GM21367 (cell line): ENCODE data around the gene ABCD1.
"Not testable (repeated sequence)": the region's sequence is repeated elsewhere in the genome, so short reads cannot be mapped to it uniquely, and the experiment has no call there.

Source experiments
- ATAC-seq: cut with Tn5 transposase; IDR thresholded peaks from one replicate; pipeline ENCODE4 v1.9.1; 2021; ENCODE audit not compliant: unreplicated experiment

The ABCD1 gene

DNA sequence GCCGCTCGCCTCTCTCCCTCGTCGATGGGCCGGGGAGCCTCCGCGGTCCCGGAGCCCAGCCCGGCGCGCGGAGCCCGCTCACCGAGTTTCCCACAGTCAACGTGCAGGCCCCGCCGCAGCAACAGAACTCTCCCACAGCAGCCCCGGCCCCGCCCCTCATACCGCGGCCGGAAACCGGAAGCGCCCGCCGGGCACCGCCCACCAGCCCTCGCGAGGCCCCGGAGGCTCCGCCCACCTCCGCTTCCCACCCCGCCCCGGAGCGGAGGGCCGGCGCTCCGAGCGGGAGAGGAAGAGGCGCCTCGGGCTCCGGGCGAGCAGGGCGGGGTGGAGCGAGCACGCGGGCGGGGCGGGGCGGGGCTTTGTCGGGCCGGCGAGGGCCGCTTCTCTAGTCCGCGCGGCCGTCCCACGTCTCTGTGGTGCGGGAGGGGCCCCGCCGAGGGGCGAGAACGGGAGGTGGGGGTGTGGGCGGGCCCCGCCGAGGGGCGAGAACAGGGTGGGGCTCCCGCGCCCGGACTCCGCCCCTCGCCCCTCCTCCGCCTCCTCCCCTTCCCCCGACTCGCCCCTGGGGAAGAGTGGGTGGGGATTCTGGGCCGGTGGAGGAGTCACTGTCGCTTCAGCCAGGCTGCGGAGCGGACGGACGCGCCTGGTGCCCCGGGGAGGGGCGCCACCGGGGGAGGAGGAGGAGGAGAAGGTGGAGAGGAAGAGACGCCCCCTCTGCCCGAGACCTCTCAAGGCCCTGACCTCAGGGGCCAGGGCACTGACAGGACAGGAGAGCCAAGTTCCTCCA, at the start of gene ABCD1, which contains the start of gene BCAP31:
ABCD1 (plus strand) TSS at position 605 of the 787 bp plus-strand sequence. CDS start 411 bp downstream, outside the sequence.
BCAP31 (minus strand) TSS at position 136 of the 787 bp plus-strand sequence. CDS start 1,143 bp downstream, outside the sequence.
- ATAC-seq, result peak; percentile 43

DNA sequence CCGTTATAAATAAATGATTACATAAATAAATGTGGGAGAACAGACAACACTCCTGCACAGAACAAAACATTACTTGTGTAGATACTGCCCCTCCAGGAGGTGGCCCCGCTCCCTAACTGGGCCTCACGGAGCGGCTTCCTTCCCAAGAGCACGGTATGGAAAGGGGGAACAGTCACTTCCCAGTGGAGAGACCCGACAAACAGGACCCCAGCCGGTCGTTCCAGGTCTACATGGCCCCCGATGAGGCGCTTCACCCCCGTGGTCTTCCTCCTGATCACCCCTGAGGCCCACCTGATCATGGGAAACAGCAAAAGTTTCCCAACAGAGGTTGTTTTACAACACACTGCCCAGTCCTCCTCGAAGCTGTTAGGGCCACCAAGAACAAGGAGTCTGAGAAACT, 43.5 kb upstream of the ABCD1 start:
- no peak for ATAC-seq

DNA sequence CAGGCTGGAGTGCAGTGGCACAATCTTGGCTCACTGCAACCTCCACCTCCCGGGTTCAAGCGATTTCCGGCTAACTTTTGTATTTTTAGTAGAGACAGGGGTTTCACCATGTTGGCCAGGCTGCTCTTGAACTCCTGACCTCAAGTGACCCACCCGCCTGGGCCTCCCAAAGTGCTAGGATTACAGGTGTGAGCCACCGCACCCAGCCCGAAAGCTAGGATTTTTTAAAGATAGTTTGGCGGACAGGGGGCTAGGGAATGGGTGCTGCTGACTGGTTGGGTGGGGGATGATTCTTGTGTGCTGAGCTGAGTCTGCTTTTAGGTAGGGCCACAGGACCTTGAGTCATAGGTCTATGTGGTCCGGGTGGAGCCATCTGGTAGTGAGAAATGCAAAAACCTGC, 41.2 kb upstream of the ABCD1 start:
- not testable (repeated sequence) for ATAC-seq

DNA sequence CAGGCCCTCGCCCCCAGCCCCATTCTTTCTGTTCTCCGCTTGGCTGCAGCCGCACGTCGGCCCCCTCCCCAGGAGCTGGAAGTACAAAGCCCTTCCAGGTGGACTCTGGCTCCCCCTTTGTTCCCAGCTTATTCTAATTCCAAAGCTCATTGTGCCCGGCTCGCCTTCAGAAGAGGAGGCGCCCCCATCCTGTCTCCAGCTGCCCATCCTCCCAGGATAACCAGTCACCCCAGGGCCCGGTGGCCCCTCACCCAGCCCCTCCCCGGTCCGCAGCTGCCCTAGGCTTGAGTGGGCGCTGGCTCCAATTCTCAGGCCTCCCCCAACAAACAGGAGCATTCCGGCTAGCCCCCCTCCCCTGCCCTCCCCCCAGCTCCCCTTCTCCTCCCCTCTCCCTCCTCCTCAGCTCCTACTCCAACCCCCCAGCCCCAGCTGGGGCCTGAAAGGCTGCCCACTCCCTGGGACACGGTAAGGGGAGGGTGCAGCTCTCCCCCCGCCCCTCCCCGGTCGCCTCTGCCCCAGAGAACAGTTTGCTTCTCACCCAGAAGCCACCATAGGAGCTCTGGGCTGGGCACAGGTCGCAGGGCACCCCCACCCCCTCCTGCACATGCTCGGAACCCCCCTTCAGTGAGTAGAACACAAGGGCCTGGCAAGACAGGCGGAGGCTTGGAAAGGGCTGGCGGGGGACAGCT, 40.0 kb upstream of the ABCD1 start:
- no peak for ATAC-seq

DNA sequence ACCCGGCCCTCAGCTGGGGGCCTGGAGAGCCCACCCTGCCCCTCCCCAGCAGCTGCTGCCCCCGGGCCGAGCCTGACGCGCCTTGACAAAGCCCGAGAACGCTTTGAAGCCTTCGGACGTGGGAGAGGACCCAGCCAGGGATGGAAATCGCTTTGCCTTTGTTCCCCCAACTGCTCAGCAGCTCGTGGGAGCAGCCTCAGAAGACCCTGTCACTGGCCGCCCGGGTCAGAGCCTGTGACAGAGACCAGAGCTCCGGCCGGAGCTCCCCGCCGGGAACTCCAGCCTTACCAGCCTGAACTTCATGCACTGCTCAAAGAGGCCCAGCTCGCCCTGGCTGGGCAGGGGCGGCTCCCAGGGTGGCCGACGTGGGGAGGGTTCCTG, 39.5 kb upstream of the ABCD1 start:
- ATAC-seq, result no peak

DNA sequence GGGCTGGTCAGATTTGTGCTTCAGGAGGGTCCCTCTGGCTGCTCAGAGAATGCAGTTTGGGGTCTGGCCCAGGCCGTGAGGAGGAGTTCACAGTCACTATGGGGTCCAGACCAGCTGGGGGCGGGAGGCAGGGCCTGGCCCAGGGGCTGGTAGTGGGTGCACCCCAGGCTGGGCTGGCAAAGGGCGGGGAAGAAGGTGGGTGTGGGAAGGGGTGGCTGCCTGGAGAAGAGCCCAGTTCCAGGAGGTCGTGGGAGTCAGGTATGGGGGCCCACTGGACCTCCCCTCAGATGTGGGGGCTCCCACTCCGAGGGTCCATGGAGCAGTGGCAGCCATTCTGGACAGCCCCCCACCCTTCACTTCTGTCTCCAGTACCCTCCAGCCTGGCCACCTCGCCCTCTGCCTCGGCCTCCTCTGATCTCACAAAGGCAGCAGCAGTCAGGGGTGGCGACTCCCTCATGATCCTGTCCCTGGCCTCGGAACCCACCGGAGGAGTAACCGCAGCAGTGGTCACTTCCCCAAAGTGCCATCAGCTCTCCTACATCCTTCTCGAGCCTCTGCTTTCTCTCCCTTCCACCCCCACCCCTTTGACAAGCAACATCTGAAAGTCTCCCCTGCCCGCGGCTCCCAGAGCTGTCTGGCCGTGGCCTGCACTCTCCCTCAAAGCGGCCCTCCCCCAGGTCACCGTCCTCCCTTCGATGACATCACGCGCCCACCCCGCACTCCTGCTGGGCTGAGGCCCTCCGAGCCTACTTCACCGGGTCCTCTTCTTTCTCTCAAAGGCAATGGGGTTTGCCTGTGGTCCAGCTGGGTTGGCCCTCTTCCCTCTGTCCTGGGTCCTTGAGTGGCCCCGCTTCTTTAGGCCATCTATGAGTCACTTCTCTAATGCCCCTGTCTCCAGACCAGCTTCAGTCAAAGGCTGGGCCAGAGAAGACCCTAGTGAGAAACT, 38.6 kb upstream of the ABCD1 start:
- no peak for ATAC-seq

DNA sequence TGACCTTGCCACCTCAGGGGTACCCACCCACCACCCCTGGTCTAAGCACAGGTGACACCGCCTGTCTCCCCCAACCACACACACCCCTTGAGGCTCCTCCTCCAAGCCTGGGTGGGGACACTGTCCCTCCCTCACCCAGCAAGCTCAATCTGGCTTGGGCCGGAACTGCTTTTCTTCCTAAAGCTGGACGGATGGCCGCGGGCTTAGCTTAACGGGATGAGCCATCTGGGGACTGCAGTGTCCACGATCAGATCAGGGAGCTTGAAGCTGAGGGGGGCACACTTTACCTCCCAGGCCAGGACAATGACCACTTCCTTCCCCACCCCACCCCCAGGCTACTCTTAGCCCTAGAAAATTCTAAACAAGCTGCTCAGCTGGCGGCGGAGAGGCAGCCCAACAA, 37.9 kb upstream of the ABCD1 start:
- no peak for ATAC-seq

DNA sequence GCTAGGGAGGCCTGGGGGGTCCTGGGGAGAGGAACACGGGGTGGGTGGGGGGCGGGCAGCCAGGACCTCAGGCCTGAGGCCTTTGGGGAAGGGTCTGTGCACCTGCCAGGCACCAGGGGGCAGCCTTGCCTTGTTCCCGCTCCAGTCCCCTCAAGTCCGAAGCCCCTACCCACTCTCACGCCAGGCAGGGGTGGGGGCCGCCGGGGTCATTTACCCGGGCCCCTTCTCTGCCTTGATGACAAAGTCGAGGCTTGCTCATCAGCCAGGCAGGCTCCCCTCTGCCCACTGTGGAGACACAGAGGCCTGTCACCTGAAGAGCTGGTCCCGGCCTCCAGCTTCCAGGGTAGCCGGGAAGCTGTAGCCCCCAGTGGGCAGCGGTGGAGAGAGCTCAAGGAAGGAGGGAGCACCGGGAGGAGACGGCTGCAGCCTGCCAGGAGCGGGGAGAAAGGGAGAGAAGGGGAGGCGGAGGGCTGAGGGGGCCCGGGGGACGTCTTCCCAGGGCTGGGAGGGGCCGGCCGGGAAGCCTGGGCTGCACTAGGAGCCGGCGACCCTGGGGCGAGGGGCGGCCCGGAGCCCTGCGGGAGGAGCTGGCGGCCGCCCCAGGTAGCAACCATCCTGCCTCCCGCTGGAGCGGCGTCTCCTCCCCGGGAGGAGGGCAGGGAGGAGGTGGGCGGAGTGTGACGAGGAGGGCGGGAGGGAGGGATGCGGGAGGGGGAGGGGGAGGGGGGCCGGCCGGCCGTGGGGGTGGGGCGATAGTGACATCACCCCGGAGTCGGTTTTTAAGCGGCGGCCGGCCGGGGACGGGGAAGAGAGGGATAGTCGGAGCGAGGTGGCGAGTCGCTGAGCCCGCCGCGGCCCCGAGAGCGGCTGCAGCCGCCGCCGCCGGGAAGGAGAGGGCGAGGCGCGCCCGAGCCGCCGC, 37.3 kb upstream of the ABCD1 start, which contains the start of gene SLC6A8:
SLC6A8 (plus strand) TSS at position 806 of the 919 bp plus-strand sequence. CDS start 649 bp downstream, outside the sequence.
- ATAC-seq, result no peak

DNA sequence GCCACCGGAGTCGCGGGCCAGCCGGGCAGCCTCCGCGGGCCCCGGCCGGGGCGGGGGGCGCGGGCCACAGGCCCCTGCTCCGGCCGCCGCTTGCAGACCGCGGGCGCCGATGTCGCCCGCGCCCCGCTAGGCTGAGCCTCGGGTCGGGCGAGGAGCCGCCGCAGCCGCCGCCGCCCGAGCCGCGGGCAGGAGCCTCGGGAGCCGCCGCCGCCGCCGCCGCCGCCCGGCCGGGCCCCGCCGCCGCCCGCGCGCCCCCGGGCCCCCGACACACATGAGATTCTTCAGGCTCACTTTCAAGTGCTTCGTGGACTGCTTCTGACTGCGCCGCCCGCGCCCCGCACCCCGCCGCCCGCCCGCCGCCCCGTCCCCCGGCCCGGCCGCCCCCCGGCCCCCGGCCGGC, 36.6 kb upstream of the ABCD1 start:
- ATAC-seq, result no peak

DNA sequence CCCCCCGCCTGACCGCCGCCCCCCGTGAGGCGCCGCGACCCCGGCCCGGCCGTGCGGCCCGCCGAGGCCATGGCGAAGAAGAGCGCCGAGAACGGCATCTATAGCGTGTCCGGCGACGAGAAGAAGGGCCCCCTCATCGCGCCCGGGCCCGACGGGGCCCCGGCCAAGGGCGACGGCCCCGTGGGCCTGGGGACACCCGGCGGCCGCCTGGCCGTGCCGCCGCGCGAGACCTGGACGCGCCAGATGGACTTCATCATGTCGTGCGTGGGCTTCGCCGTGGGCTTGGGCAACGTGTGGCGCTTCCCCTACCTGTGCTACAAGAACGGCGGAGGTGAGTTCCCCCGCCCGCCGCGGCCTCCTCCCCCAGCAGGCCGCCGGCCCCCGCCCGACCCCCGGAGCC, 36.1 kb upstream of the ABCD1 start:
- no peak for ATAC-seq

DNA sequence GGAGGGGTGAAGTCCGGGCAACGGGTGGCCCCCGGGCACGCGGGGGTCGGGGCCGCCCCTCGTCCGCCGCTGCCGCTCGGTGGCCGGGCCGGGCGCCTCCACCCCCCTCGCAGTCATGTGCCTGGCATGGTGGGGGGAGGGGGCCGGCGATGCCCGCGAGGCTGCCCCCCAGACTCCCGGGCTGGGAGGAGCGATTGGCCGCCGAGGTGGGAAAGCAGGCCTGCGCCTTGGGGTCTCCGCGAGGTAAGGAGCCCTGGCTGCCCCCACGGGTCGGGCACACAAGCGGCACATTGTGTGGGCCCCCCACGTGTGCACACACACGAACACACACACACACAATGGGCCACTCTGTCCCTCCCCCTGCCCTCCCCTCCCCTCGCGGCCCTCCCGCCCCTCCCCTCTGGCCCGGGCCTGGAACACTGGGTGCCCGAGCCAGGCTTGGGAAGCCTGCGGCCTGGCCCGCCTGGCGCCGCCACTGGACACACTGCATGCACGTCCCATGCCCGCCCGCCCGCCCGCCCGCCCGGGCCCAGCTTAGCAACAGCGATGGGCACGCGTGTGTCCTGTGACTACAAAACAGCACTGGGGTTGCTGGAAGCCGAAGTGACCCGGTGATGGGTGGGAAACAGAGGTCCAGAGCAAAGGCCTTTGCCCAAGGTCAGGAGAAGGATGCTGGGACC, 35.6 kb upstream of the ABCD1 start:
- no peak for ATAC-seq

DNA sequence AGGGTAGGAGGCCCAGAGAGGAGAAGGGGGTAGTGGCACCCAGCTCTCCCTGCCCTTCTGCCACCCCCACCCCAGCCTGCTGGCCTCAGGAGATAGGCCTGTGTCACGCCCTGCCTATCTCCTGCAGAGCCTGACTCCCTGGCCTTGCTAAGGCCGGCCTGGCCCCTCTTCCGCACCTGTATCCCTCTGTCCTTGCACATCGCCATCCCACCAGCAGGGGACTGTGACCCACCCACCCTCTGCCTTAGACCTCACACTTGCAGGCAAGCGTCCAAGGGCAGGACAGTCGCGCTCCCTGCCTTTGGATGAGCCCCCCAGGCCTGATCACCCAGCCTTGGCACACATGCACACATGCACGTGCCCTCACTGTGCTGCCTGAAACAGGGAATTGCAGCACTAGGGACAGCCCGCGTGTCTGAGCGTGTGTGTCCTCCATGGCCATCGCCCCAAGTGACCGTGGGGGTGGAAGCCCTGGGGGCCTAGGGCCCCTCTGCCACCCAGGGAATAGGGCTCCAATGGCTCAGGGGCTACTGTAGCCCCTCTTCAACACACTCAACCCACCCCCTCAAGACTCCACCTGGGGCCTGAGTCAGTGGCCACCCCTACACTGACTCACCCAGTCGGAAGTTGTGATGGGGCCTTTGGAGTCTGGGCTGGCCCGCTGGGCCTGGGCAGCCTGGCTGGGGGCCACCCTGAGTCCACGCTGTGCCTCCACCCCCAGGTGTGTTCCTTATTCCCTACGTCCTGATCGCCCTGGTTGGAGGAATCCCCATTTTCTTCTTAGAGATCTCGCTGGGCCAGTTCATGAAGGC, 34.8 kb upstream of the ABCD1 start:
- ATAC-seq, result no peak

DNA sequence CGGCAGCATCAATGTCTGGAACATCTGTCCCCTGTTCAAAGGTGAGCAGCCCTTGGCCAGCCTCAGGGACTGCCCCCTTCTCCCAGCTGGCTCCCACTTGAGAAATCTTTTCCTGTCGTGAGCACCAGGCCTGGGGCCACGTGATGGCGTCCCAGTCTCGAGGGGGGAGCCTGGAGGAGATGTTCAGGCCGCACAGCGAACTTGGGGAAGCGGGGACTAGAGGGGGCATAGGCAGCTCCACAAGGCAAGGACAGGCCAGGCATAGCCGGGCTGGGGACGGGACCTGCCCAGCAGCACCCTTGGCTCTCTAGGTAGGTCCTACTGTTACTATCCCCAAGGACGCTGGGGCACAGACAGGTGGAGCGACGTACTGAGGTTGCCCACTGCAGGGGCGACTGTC, 34.2 kb upstream of the ABCD1 start:
- no peak for ATAC-seq

DNA sequence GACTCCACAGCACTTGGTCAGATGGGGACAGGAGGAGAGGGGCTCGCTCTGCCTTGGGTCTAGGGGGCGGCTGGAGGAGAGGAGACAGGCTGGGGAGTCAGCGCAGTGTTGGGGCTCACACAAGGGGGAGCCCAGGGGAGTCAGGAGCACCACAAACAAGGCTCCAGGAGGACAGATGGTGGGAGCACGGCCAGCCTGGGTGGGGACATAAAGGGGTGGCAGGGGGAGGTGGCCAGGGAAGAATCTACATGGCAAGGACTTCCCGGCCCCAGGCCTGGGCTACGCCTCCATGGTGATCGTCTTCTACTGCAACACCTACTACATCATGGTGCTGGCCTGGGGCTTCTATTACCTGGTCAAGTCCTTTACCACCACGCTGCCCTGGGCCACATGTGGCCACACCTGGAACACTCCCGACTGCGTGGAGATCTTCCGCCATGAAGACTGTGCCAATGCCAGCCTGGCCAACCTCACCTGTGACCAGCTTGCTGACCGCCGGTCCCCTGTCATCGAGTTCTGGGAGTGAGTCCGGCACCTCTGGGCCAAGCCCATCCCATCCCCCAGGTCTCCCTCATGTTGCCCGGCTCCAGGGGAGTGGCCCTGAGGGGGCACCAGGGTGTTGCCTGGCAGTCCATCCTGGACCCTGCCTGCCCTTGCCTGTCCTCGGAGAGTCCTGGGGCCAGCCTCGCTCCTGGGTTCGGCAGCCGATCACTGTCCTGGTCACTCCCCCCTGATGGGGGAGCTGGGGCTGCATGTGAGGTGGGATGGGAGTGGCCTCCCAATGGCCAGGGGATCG, 33.4 kb upstream of the ABCD1 start:
- ATAC-seq, result not testable (repeated sequence)

DNA sequence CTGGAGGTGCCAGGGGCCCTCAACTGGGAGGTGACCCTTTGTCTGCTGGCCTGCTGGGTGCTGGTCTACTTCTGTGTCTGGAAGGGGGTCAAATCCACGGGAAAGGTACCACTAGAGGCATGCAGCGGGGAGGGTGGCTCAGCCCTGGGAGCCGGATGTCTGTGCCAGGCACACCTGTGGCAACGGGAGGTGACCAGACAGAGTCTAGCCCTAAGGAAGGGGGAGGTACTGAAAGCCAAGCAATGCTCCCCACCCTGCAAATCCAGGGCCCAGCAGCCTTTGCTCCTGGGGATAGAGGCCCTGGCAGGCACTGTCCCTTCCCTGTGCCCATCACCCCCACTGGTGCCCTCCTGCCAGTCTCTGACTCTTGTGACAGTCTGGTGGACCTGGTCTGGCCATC, 32.7 kb upstream of the ABCD1 start:
- no peak for ATAC-seq

DNA sequence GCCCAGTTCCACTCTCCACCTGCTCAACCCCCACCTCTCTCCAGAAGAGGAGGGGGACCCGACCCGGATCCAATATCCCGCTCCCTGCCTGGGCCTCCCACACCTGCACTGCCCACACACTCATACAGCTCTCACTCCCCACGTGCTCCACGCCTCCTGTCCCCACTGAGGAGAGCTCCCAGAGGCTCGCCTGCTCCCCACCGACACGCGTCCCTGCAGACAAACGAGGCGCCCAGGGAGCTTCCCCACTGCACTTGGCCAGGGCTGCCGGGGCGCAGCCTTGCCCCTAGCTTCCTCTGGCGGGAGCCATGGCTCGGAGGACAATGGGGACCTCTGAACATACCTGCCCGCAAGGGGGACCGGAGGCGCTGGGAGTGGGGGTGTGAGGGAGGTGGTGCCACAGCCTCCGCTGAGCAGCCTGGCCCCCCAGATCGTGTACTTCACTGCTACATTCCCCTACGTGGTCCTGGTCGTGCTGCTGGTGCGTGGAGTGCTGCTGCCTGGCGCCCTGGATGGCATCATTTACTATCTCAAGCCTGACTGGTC, 32.0 kb upstream of the ABCD1 start:
- ATAC-seq, result no peak

DNA sequence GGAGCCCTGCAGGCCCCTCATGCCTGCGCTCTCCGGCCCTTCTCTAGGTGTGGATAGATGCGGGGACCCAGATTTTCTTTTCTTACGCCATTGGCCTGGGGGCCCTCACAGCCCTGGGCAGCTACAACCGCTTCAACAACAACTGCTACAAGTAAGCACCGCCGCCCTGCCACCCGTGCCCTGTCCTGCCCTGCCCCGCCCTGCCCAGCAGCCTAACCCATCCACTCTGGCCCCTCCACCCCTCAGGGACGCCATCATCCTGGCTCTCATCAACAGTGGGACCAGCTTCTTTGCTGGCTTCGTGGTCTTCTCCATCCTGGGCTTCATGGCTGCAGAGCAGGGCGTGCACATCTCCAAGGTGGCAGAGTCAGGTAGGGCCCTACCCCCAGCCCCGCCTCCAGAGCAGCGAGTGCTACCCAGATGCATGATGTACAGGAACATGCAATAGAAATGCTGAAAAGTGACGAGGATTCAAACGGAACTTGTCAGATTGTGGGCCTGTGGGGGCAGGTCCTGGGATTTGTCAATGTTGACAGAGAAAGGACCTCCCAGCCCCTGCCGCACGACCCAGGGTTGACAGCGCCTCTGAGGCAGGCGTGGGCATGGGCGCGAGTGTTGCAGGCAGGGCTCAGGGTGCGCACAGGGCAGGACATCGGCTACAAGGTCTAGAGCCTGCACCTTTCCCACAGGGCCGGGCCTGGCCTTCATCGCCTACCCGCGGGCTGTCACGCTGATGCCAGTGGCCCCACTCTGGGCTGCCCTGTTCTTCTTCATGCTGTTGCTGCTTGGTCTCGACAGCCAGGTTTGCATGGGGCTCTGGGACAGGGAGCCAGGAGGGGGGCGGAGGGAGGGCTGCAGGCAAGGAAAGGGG, 31.2 kb upstream of the ABCD1 start:
- no peak for ATAC-seq
